H9 (cell line): ENCODE measurements around the gene LRWD1. TPM values are rescaled to one million over a fixed set of nuclear protein-coding genes. Genes with fewer than 3 reads are reported as not detected.

Source experiments
- DNase-seq: peaks from one replicate; pipeline ENCODE4 v3.0.0-alpha.2; 2017
- H2AFZ ChIP-seq: one replicate; pipeline ENCODE4 v1.6.1; 2013; ENCODE audit warnings: mild to moderate bottlenecking, low read length, control low read depth, moderate library complexity
- H2AK5ac ChIP-seq: 2 replicates; pipeline ENCODE4 v1.6.1; 2013; ENCODE audit warnings: low read length, control low read depth, mixed read lengths; ENCODE audit not compliant: insufficient read length
- H2BK120ac ChIP-seq: one replicate; pipeline ENCODE4 v1.6.1; 2013; ENCODE audit warnings: low read depth, mild to moderate bottlenecking, low read length, control low read depth, inconsistent platforms; ENCODE audit not compliant: poor library complexity, severe bottlenecking
- H2BK12ac ChIP-seq: 2 replicates; pipeline ENCODE4 v1.6.1; 2013; ENCODE audit warnings: low read length, control low read depth, mixed read lengths, low read depth; ENCODE audit not compliant: insufficient read length
- H2BK15ac ChIP-seq: 2 replicates; pipeline ENCODE4 v1.6.1; 2013; ENCODE audit warnings: low read depth, low read length, control low read depth
- H2BK20ac ChIP-seq: one replicate; pipeline ENCODE4 v1.6.1; 2013; ENCODE audit warnings: low read depth, mild to moderate bottlenecking, low read length, control low read depth, inconsistent platforms; ENCODE audit not compliant: poor library complexity, severe bottlenecking
- H2BK5ac ChIP-seq: 2 replicates; pipeline ENCODE4 v1.6.1; 2013; ENCODE audit warnings: low read length, control low read depth, mixed read lengths; ENCODE audit not compliant: insufficient read length
- H3K14ac ChIP-seq: 2 replicates; pipeline ENCODE4 v1.6.1; 2013; ENCODE audit warnings: low read length, control low read depth; ENCODE audit not compliant: insufficient read depth
- H3K18ac ChIP-seq: 2 replicates; pipeline ENCODE4 v1.6.1; 2013; ENCODE audit warnings: low read depth, mild to moderate bottlenecking, mixed read lengths, low read length, control low read depth; ENCODE audit not compliant: insufficient read length
- H3K23ac ChIP-seq: 2 replicates; pipeline ENCODE4 v1.6.1; 2013; ENCODE audit warnings: low read length, control low read depth, mixed read lengths, low read depth; ENCODE audit not compliant: insufficient read length
- H3K23me2 ChIP-seq: 2 replicates; pipeline ENCODE4 v1.6.1; 2013; ENCODE audit warnings: low read depth, mild to moderate bottlenecking, mixed read lengths, low read length, control low read depth; ENCODE audit not compliant: insufficient read length, poor library complexity, severe bottlenecking
- H3K27ac ChIP-seq: 2 replicates; pipeline ENCODE4 v1.5.1; 2013; ENCODE audit warnings: low read length, control low read depth, mixed read lengths, low read depth; ENCODE audit not compliant: insufficient read length
- H3K27me3 ChIP-seq: 2 replicates; pipeline ENCODE4 v1.6.1; 2013; ENCODE audit warnings: low read length, control low read depth, inconsistent platforms; ENCODE audit not compliant: insufficient read depth
- H3K4ac ChIP-seq: 2 replicates; pipeline ENCODE4 v1.6.1; 2013; ENCODE audit warnings: low read depth, mild to moderate bottlenecking, control low read depth, inconsistent platforms, low read length, moderate library complexity
- H3K4me1 ChIP-seq: 2 replicates; pipeline ENCODE4 v1.6.1; 2013; ENCODE audit warnings: low read length, control low read depth, inconsistent platforms; ENCODE audit not compliant: insufficient read depth
- H3K4me2 ChIP-seq: 2 replicates; pipeline ENCODE4 v1.6.1; 2013; ENCODE audit warnings: low read length, control low read depth, mixed read lengths; ENCODE audit not compliant: insufficient read length, insufficient read depth
- H3K56ac ChIP-seq: 2 replicates; pipeline ENCODE4 v1.6.1; 2013; ENCODE audit warnings: low read depth, mild to moderate bottlenecking, mixed read lengths, low read length, control low read depth; ENCODE audit not compliant: insufficient read length
- H3K79me1 ChIP-seq: 2 replicates; pipeline ENCODE4 v1.6.1; 2013; ENCODE audit warnings: low read depth, mild to moderate bottlenecking, moderate library complexity, low read length, control low read depth, inconsistent platforms; ENCODE audit not compliant: insufficient read depth, poor library complexity, severe bottlenecking
- H3K79me2 ChIP-seq: 2 replicates; pipeline ENCODE4 v1.6.1; 2013; ENCODE audit warnings: low read length, control low read depth, inconsistent platforms; ENCODE audit not compliant: insufficient read depth
- H3K9ac ChIP-seq: 2 replicates; pipeline ENCODE4 v1.6.1; 2013; ENCODE audit warnings: low read length, control low read depth, mixed read lengths; ENCODE audit not compliant: insufficient read length; ENCODE audit errors: extremely low read depth
- H3K9me3 ChIP-seq: one replicate; pipeline ENCODE4 v1.6.1; 2013; ENCODE audit warnings: low read depth, low read length, inconsistent platforms; ENCODE audit not compliant: control insufficient read depth
- H3T11ph ChIP-seq: one replicate; pipeline ENCODE4 v1.6.1; 2013; ENCODE audit warnings: mild to moderate bottlenecking, low read length, control low read depth, inconsistent platforms
- H4K20me1 ChIP-seq: one replicate; pipeline ENCODE4 v1.6.1; 2013; ENCODE audit not compliant: control insufficient read depth, insufficient read length, insufficient read depth
- H4K5ac ChIP-seq: 2 replicates; pipeline ENCODE4 v1.6.1; 2013; ENCODE audit warnings: low read depth, mild to moderate bottlenecking, mixed read lengths, low read length, control low read depth; ENCODE audit not compliant: insufficient read length
- H4K8ac ChIP-seq: replicated peaks from 2 replicates; pipeline ENCODE4 v1.6.1; 2013; ENCODE audit warnings: low read length, control low read depth, mixed read lengths, low read depth; ENCODE audit not compliant: insufficient read length
- H4K91ac ChIP-seq: 2 replicates; pipeline ENCODE4 v1.6.1; 2013; ENCODE audit warnings: low read depth, mild to moderate bottlenecking, moderate library complexity, mixed read lengths, low read length, control low read depth; ENCODE audit not compliant: insufficient read length
- H3K27ac Mint-ChIP-seq, 3 experiments: 2 replicates in 2 of 3; 3 replicates in 1 of 3; pipeline ENCODE4 v1.8.0; 2020 to 2021; ENCODE audit warnings: mixed read lengths in 3 of 3, mild to moderate bottlenecking in 1 of 3, moderate library complexity in 1 of 3
- H3K27me3 Mint-ChIP-seq: 2 replicates; pipeline ENCODE4 v1.8.0; 2021; ENCODE audit warnings: low read depth, mild to moderate bottlenecking, moderate library complexity, mixed read lengths
- H3K36me3 Mint-ChIP-seq, 3 experiments: 2 replicates in 2 of 3; 3 replicates in 1 of 3; pipeline ENCODE4 v1.8.0; 2020 to 2021; ENCODE audit warnings: low read depth in 3 of 3, mixed read lengths in 3 of 3; ENCODE audit not compliant: insufficient read depth in 1 of 3
- H3K4me1 Mint-ChIP-seq, 2 experiments: 2 replicates each; pipeline ENCODE4 v1.8.0; 2020; ENCODE audit warnings: mixed read lengths in 2 of 2
- H3K4me3 Mint-ChIP-seq, 2 experiments: 2 replicates in 1 of 2; 3 replicates in 1 of 2; pipeline ENCODE4 v1.8.0; 2020 to 2021; ENCODE audit warnings: mild to moderate bottlenecking in 2 of 2, mixed read lengths in 2 of 2, moderate library complexity in 1 of 2
- H3K9me3 Mint-ChIP-seq, 2 experiments: 2 replicates in 1 of 2; 3 replicates in 1 of 2; pipeline ENCODE4 v1.8.0; 2020; ENCODE audit warnings: mild to moderate bottlenecking in 2 of 2, mixed read lengths in 2 of 2, moderate library complexity in 1 of 2
- CTCF ChIP-seq: fragments of 200-600 bp; sonication (generic); conservative IDR thresholded peaks from 3 replicates; pipeline ENCODE4 v1.8.0; 2021; ENCODE audit warnings: antibody characterized with exemption, mild to moderate bottlenecking
- WGBS: extraction: QIAGEN DNeasy Blood & Tissue Kit; methylation state at CpG from one replicate; pipeline ENCODE4 v1.1.7; 2013; ENCODE audit warnings: missing lambda C conversion rate, low lambda C conversion rate, mixed read lengths; ENCODE audit not compliant: insufficient read length; ENCODE audit errors: extremely low coverage; 5-methylcytosine and 5-hydroxymethylcytosine counted together
- total RNA-seq: library from RNA; stranded (reverse); gene quantifications from 2 replicates; pipeline ENCODE4 v1.2.1, GENCODE V29; 2021

Gene LRWD1
- total RNA-seq, 1 experiment from 2014 or later = 35.1 TPM

- Mint-ChIP-seq H3K4me1 (no peaks in the 10 kb centered on the region), H3K27me3 (no peaks in the 10 kb centered on the region), H3K36me3 (peaks cover 14 to 28% (median 22%) of the 10 kb centered on the region in 3 experiments; a peak in 6 of 7 replicates), H3K27ac (peak overlapping the region in 1 of 3 experiments; percentile 65; a peak in 2 of 7 replicates), H3K4me3 (no peak overlapping the region), H3K9me3 (no peaks in the 10 kb centered on the region)
- H2BK20ac ChIP-seq = no peak overlapping the region
- no peak overlapping the region for H4K8ac ChIP-seq
- H3K14ac ChIP-seq = no peak overlapping the region
- no peak overlapping the region for H3K27ac ChIP-seq
- no peak overlapping the region for H2AK5ac ChIP-seq
- H3K4ac ChIP-seq = no peak overlapping the region
- no peak overlapping the region for H2BK120ac ChIP-seq
- no peak for DNase-seq
- H4K20me1 ChIP-seq = no peaks in the 10 kb centered on the region
- H2AFZ ChIP-seq = no peak overlapping the region
- H3K23me2 ChIP-seq = no peaks in the 10 kb centered on the region
- no peak overlapping the region for H2BK15ac ChIP-seq
- H3K4me1 ChIP-seq = no peaks in the 10 kb centered on the region
- no peak overlapping the region for H4K5ac ChIP-seq
- no peak overlapping the region for H3K18ac ChIP-seq
- no peaks in the 10 kb centered on the region for H3K27me3 ChIP-seq
- no peak overlapping the region for H3K9ac ChIP-seq
- no peaks in the 10 kb centered on the region for H3K9me3 ChIP-seq
- TF ChIP-seq CTCF = no peak
- no CpG with 5 or more reads among the region's 31 CpGs for WGBS
- no peak overlapping the region for H2BK5ac ChIP-seq
- H3K79me2 ChIP-seq = no peaks in the 10 kb centered on the region
- H3K79me1 ChIP-seq = no peaks in the 10 kb centered on the region
- no peak overlapping the region for H2BK12ac ChIP-seq
- H3K23ac ChIP-seq = no peak overlapping the region
- H3K56ac ChIP-seq = no peak overlapping the region
- no peak overlapping the region for H3K4me2 ChIP-seq
- no peak overlapping the region for H4K91ac ChIP-seq
- H3T11ph ChIP-seq = no peak overlapping the region
These were observed 7.6 kb downstream of the LRWD1 start for GRCh38 chr7:102472126-102473041.
